HCT116 (cell line): ENCODE data around the gene GPR39. TPM values are rescaled to one million over a fixed set of nuclear protein-coding genes. Genes with fewer than 3 reads are reported as not detected.

Experiments
- ATAC-seq: fragments of 200-7000 bp; cut with Tn5 transposase; 2 replicates; pipeline ENCODE4 v1.9.1; 2020; ENCODE audit warnings: mild to moderate bottlenecking, moderate library complexity
- BruUV-seq: library from RNA; stranded (reverse); fragments of 400-500 nt; replicated peaks from 2 replicates; lab custom pipeline; 2021; lab: Mats Ljungman, UMichigan
- CTCF ChIA-PET: fragments of 300-600 bp; sonication (Branson Sonifier 250); formaldehyde crosslinking; loops from one replicate; lab custom pipeline; 2021; ENCODE audit warnings: antibody characterized with exemption; lab: Charles Lee
- POLR2A ChIA-PET: fragments of 300-600, 350-600 bp; sonication (Branson Sonifier 250); formaldehyde crosslinking; loops from one replicate; lab custom pipeline; 2021; ENCODE audit warnings: antibody characterized with exemption; lab: Charles Lee
- RAD21 ChIA-PET, 2 experiments: fragments of 300-600 bp; sonication (Branson Sonifier 250); formaldehyde crosslinking; loops; one replicate each; lab custom pipeline; 2023; ENCODE audit warnings: low total read pairs in 2 of 2; ENCODE audit not compliant: uncharacterized antibody in 2 of 2, unreplicated experiment in 2 of 2, low non-redundant PET in 1 of 2; lab: Charles Lee
- DNase-seq: peaks from one replicate; pipeline ENCODE4 v3.0.0-alpha.2; 2010; ENCODE audit warnings: low read depth, low spot score
- H2AFZ ChIP-seq: fragments of 200-600 bp; shearing (Covaris generic), sonication (generic); 2 replicates; pipeline ENCODE4 v1.6.1; 2017; ENCODE audit warnings: low read depth, mixed run types, mixed read lengths, antibody characterized with exemption, low read length; ENCODE audit not compliant: poor library complexity, severe bottlenecking
- H3K27ac ChIP-seq: 2 replicates; pipeline ENCODE4 v1.5.1; 2012; ENCODE audit warnings: low read depth, low read length
- H3K27me3 ChIP-seq: fragments of 200-600 bp; sonication (generic); 2 replicates; pipeline ENCODE4 v1.6.1; 2016; ENCODE audit warnings: mixed run types, low read length, mixed read lengths; ENCODE audit not compliant: insufficient read depth
- H3K36me3 ChIP-seq, 2 experiments: fragments of 200-500 bp in 1 of 2; fragments of 200-600 bp in 1 of 2; sonication (Bioruptor generic) in 1 of 2; sonication (generic) in 1 of 2; 2 replicates each; pipeline versions ENCODE4 v1.5.1 to v1.6.1; 2014 to 2016; ENCODE audit warnings: low read length in 2 of 2, inconsistent platforms in 1 of 2, mixed read lengths in 1 of 2, mixed run types in 1 of 2; ENCODE audit not compliant: insufficient read depth in 2 of 2, control insufficient read depth in 1 of 2
- H3K4me1 ChIP-seq, 2 experiments: fragments of 200-600 bp in 1 of 2; sonication (generic) in 1 of 2; 2 replicates each; pipeline versions ENCODE4 v1.5.1 to v1.6.1; 2012 to 2017; ENCODE audit warnings: low read length in 2 of 2, inconsistent platforms in 1 of 2, mild to moderate bottlenecking in 1 of 2, mixed read lengths in 1 of 2, mixed run types in 1 of 2, moderate library complexity in 1 of 2; ENCODE audit not compliant: insufficient read depth in 2 of 2, control insufficient read depth in 1 of 2
- H3K4me2 ChIP-seq: fragments of 200-600 bp; sonication (generic); 2 replicates; pipeline ENCODE4 v1.6.1; 2017; ENCODE audit warnings: mixed run types, low read length, mixed read lengths
- H3K4me3 ChIP-seq, 2 experiments: fragments of 200-600 bp in 1 of 2; sonication (generic) in 1 of 2; replicated peaks in 1 of 2; 2 replicates each; pipeline ENCODE4 v1.5.1; 2011 to 2016; ENCODE audit warnings: low read length in 2 of 2, control low read depth in 1 of 2, low read depth in 1 of 2, mild to moderate bottlenecking in 1 of 2, mixed read lengths in 1 of 2, mixed run types in 1 of 2
- H3K79me2 ChIP-seq: fragments of 200-600 bp; sonication (generic); 2 replicates; pipeline ENCODE4 v1.6.1; 2017; ENCODE audit warnings: mild to moderate bottlenecking, mixed run types, low read length, moderate library complexity, mixed read lengths; ENCODE audit not compliant: insufficient read depth
- H3K9ac ChIP-seq: fragments of 200-600 bp; sonication (generic); 2 replicates; pipeline ENCODE4 v1.6.1; 2016; ENCODE audit warnings: low read length, mixed read lengths
- H3K9me2 ChIP-seq: fragments of 200-600 bp; sonication (generic), shearing (Covaris generic); 2 replicates; pipeline ENCODE4 v1.6.1; 2017; ENCODE audit warnings: mixed run types, mild to moderate bottlenecking, moderate library complexity; ENCODE audit not compliant: insufficient read depth
- H3K9me3 ChIP-seq, 2 experiments: fragments of 200-500 bp in 1 of 2; fragments of 200-600 bp in 1 of 2; sonication (Bioruptor generic) in 1 of 2; sonication (generic) in 1 of 2; 2 replicates each; pipeline ENCODE4 v1.6.1; 2014 to 2017; ENCODE audit warnings: low read length in 2 of 2, mixed read lengths in 2 of 2, inconsistent platforms in 1 of 2, low read depth in 1 of 2, mild to moderate bottlenecking in 1 of 2, mixed run types in 1 of 2, moderate library complexity in 1 of 2; ENCODE audit not compliant: control insufficient read depth in 1 of 2, insufficient read depth in 1 of 2
- H4K20me1 ChIP-seq: fragments of 200-600 bp; sonication (generic), shearing (Covaris generic); 2 replicates; pipeline ENCODE4 v1.6.1; 2017; ENCODE audit warnings: mixed run types, mild to moderate bottlenecking, moderate library complexity; ENCODE audit not compliant: insufficient read depth
- CBX3 ChIP-seq: IDR thresholded peaks from 2 replicates; pipeline ENCODE4 v1.6.1; 2012; ENCODE audit warnings: low read depth
- CEBPB ChIP-seq: IDR thresholded peaks from 2 replicates; pipeline ENCODE4 v1.6.1; 2012; ENCODE audit warnings: low read depth
- EGR1 ChIP-seq: IDR thresholded peaks from 2 replicates; pipeline ENCODE4 v1.6.1; 2012; ENCODE audit warnings: low read depth
- ELF1 ChIP-seq: IDR thresholded peaks from 2 replicates; pipeline ENCODE4 v1.6.1; 2012; ENCODE audit warnings: low read depth, borderline replicate concordance
- EZH2 ChIP-seq: fragments of 200-600 bp; sonication (generic); IDR thresholded peaks from 2 replicates; pipeline ENCODE4 v1.6.1; 2017; ENCODE audit warnings: antibody characterized with exemption, mixed run types
- EZH2phosphoT487 ChIP-seq: fragments of 200-600 bp; IDR thresholded peaks from 2 replicates; pipeline ENCODE4 v1.6.1; 2018; ENCODE audit warnings: antibody characterized with exemption, borderline replicate concordance
- FOSL1 ChIP-seq: IDR thresholded peaks from 2 replicates; pipeline ENCODE4 v1.6.1; 2012; ENCODE audit warnings: low read depth
- JUND ChIP-seq: IDR thresholded peaks from 2 replicates; pipeline ENCODE4 v1.6.1; 2012
- POLR2A ChIP-seq: IDR thresholded peaks from 2 replicates; pipeline ENCODE4 v1.7.0; 2011; ENCODE audit warnings: borderline replicate concordance; ENCODE audit not compliant: insufficient read depth, insufficient read length; ENCODE audit errors: extremely low read depth
- RAD21 ChIP-seq: IDR thresholded peaks from 2 replicates; pipeline ENCODE4 v1.6.1; 2012; ENCODE audit warnings: low read depth, mild to moderate bottlenecking
- SIN3A ChIP-seq: IDR thresholded peaks from 2 replicates; pipeline ENCODE4 v1.6.1; 2012; ENCODE audit warnings: low read depth
- SP1 ChIP-seq: IDR thresholded peaks from 2 replicates; pipeline ENCODE4 v1.6.1; 2012; ENCODE audit warnings: low read depth
- SRF ChIP-seq: IDR thresholded peaks from 2 replicates; pipeline ENCODE4 v1.6.1; 2012; ENCODE audit warnings: low read depth
- TCF7L2 ChIP-seq: IDR thresholded peaks from 2 replicates; pipeline ENCODE4 v1.7.0; 2011; ENCODE audit warnings: borderline replicate concordance, inconsistent platforms; ENCODE audit not compliant: insufficient read depth, insufficient read length; ENCODE audit errors: extremely low read depth
- YY1 ChIP-seq: IDR thresholded peaks from 2 replicates; pipeline ENCODE4 v1.6.1; 2011; ENCODE audit warnings: low read length, low read depth, moderate library complexity, mild to moderate bottlenecking; ENCODE audit not compliant: insufficient replicate concordance; ENCODE audit errors: extremely low read depth
- ZFX ChIP-seq: fragments of 450-650 bp; IDR thresholded peaks from 2 replicates; pipeline ENCODE4 v1.6.1; 2017
- ZNF274 ChIP-seq: fragments of 200-500 bp; sonication (Bioruptor generic); IDR thresholded peaks from 2 replicates; pipeline ENCODE4 v1.6.1; 2014; ENCODE audit warnings: mild to moderate bottlenecking, low read depth, low read length, inconsistent platforms
- intact Hi-C: fragments of 100-400 bp; cut with micrococcal nuclease; formaldehyde crosslinking; loops from 2 replicates; pipeline ENCODE4 v1.10.0; 2022
- total RNA-seq: library from RNA; stranded (reverse); gene quantifications from one replicate; pipeline ENCODE4 v1.2.1, GENCODE V29; 2021; ENCODE audit not compliant: unreplicated experiment
- TF ChIP-seq, protein P1 (sequence below): IDR thresholded peaks from 2 replicates; pipeline ENCODE4 v1.6.1; 2012
- TF ChIP-seq, protein P2 (sequence below): IDR thresholded peaks from 2 replicates; pipeline ENCODE4 v1.6.1; 2012; ENCODE audit warnings: low read depth

GPR39 gene
- total RNA-seq, 1 experiment from 2014 or later = 5.1 TPM

DNA sequence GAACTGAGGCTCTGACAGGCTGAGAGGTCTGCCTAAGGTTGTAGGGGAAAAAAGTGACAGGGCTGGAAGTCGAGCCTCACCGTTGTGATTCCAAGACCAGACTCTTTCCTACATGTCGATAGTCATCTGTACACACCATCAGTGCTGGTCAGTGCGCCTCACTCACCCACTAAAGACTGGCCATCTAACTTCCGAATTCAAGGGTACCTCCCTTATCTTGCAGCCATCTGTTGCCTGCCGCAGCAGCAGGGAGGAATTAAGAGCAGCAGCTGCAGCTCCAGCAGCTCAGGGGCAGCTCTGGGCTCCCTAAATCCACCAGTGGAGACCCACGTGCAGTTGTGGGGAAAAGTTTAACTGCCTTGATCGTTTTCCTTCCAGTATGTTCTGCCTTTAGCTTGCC is 32.6 kb upstream of the GPR39 start:
- Histone ChIP-seq H2AFZ (no peak overlapping the region), H3K79me2 (no peaks in the 10 kb centered on the region), H3K4me3 (no peak overlapping the region), H3K27ac (no peak overlapping the region), H3K27me3 (no peaks in the 10 kb centered on the region), H3K4me1 (no peaks in the 10 kb centered on the region), H4K20me1 (no peaks in the 10 kb centered on the region), H3K9me3 (0 out of 4 replicates have a peak, but pooled peaks cover 0 to 3% of the 10 kb centered on the region in 2 experiments), H3K9ac (no peak overlapping the region), H3K9me2 (no peaks in the 10 kb centered on the region), H3K36me3 (no peaks in the 10 kb centered on the region), H3K4me2 (no peak overlapping the region)
- ChIA-PET RAD21 (no interaction called here), POLR2A (no interaction called here), CTCF (no interaction called here)
- DNase-seq = no peak
- BruUV-seq = no TSS peak
- TF ChIP-seq ZNF274 = no peak
- TF ChIP-seq, protein P1, sequence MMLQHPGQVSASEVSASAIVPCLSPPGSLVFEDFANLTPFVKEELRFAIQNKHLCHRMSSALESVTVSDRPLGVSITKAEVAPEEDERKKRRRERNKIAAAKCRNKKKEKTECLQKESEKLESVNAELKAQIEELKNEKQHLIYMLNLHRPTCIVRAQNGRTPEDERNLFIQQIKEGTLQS = no peak
- no peak for TF ChIP-seq YY1
- no peak for TF ChIP-seq SP1
- TF ChIP-seq SIN3A = no peak
- no peak for TF ChIP-seq EZH2phosphoT487
- no peak for TF ChIP-seq ZFX
- TF ChIP-seq POLR2A = no peak
- no peak for TF ChIP-seq FOSL1
- no peak for TF ChIP-seq CBX3
- ATAC-seq = no peak
- intact Hi-C loops = no loop called here

DNA sequence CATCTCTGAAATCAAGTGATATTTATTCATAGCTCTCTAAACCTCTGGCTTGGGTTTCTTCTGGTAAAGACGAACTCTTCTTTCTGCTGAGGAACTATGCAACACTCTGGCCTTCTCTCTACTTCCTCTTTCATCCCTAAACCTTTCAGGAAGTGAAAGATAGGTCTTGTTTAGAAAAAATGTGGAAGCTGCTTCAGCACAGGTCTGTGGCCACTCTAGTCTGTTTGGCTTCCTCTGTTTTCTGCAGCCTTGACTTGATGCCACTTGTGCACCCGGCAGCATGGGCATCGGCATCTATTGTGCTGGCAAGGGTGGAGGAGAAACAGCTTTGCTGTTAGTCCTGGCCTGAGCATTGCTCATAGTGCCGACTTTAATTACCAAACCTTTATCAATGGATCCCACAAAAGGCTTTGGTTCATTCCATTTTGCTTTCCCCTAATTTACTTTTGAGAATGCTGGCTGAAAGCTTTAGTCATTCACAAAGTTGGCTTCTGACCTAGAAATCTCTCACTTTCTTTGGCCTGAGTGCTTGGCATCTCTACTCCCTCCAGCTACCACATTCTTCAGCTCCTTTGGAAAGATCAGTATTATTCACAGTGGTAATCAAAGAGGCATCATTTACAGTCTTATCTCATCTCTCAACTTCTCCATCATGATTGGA is 32.0 kb upstream of the GPR39 start:
- H3K4me3 ChIP-seq = no peak overlapping the region
- H3K27me3 ChIP-seq = no peaks in the 10 kb centered on the region
- no peaks in the 10 kb centered on the region for H3K79me2 ChIP-seq
- no peak overlapping the region for H3K27ac ChIP-seq
- H3K4me1 ChIP-seq = no peaks in the 10 kb centered on the region
- no TSS peak for BruUV-seq
- intact Hi-C loops = no loop called here
- H4K20me1 ChIP-seq = no peaks in the 10 kb centered on the region
- 0 out of 4 replicates have a peak, but pooled peaks cover 0 to 3% of the 10 kb centered on the region in 2 experiments for H3K9me3 ChIP-seq
- H3K36me3 ChIP-seq = no peaks in the 10 kb centered on the region
- ChIA-PET RAD21 (no interaction called here), POLR2A (no interaction called here), CTCF (no interaction called here)
- ATAC-seq (no peak), DNase-seq (no peak)
- no peaks in the 10 kb centered on the region for H3K9me2 ChIP-seq
- no peak overlapping the region for H3K4me2 ChIP-seq
- H2AFZ ChIP-seq = no peak overlapping the region
- H3K9ac ChIP-seq = no peak overlapping the region
- TF ChIP-seq CEBPB = no peak
- TF ChIP-seq TCF7L2 = no peak
- no peak for TF ChIP-seq CBX3
- TF ChIP-seq SP1 = no peak
- no peak for TF ChIP-seq POLR2A
- TF ChIP-seq EZH2 = no peak
- no peak for TF ChIP-seq EGR1
- TF ChIP-seq YY1 = no peak
- no peak for TF ChIP-seq JUND
- TF ChIP-seq RAD21 = no peak
- TF ChIP-seq, protein P2, sequence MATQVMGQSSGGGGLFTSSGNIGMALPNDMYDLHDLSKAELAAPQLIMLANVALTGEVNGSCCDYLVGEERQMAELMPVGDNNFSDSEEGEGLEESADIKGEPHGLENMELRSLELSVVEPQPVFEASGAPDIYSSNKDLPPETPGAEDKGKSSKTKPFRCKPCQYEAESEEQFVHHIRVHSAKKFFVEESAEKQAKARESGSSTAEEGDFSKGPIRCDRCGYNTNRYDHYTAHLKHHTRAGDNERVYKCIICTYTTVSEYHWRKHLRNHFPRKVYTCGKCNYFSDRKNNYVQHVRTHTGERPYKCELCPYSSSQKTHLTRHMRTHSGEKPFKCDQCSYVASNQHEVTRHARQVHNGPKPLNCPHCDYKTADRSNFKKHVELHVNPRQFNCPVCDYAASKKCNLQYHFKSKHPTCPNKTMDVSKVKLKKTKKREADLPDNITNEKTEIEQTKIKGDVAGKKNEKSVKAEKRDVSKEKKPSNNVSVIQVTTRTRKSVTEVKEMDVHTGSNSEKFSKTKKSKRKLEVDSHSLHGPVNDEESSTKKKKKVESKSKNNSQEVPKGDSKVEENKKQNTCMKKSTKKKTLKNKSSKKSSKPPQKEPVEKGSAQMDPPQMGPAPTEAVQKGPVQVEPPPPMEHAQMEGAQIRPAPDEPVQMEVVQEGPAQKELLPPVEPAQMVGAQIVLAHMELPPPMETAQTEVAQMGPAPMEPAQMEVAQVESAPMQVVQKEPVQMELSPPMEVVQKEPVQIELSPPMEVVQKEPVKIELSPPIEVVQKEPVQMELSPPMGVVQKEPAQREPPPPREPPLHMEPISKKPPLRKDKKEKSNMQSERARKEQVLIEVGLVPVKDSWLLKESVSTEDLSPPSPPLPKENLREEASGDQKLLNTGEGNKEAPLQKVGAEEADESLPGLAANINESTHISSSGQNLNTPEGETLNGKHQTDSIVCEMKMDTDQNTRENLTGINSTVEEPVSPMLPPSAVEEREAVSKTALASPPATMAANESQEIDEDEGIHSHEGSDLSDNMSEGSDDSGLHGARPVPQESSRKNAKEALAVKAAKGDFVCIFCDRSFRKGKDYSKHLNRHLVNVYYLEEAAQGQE = no peak
- TF ChIP-seq FOSL1 = no peak
- TF ChIP-seq ELF1 = no peak
- TF ChIP-seq SRF = no peak
